GM23338 (cell line): ENCODE data around the gene PRR12. TPM values are rescaled to one million over a fixed set of nuclear protein-coding genes. Genes with fewer than 3 reads are reported as not detected.

Source experiments
- ATAC-seq: fragments of 200-7000 bp; cut with Tn5 transposase; 3 replicates; pipeline ENCODE4 v1.9.1; 2020
- DNase-seq: peaks from one replicate; pipeline ENCODE4 v3.0.0-alpha.2; 2015; ENCODE audit warnings: low spot score
- H2AFZ ChIP-seq: fragments of 200-600 bp; sonication (generic); 2 replicates; pipeline ENCODE4 v1.8.0; 2016; ENCODE audit warnings: antibody characterized with exemption, mild to moderate bottlenecking, moderate library complexity
- H3F3A ChIP-seq: fragments of 200-600 bp; sonication (generic); replicated peaks from 2 replicates; pipeline ENCODE4 v1.8.0; 2017; ENCODE audit warnings: antibody characterized with exemption, mixed run types, low read depth
- H3K27ac ChIP-seq: fragments of 200-600 bp; sonication (generic); 2 replicates; pipeline ENCODE4 v1.6.1; 2016; ENCODE audit warnings: low read depth
- H3K27me3 ChIP-seq: fragments of 200-600 bp; sonication (generic); 2 replicates; pipeline ENCODE4 v1.8.0; 2016; ENCODE audit warnings: mild to moderate bottlenecking, mixed run types, moderate library complexity; ENCODE audit not compliant: insufficient read depth
- H3K36me3 ChIP-seq: fragments of 200-600 bp; sonication (generic); 2 replicates; pipeline ENCODE4 v1.8.0; 2016; ENCODE audit warnings: mild to moderate bottlenecking; ENCODE audit not compliant: insufficient read depth
- H3K4me1 ChIP-seq: fragments of 200-600 bp; sonication (generic); 2 replicates; pipeline ENCODE4 v1.8.0; 2016; ENCODE audit warnings: mild to moderate bottlenecking, moderate library complexity; ENCODE audit not compliant: insufficient read depth
- H3K4me2 ChIP-seq: fragments of 200-600 bp; sonication (generic); 2 replicates; pipeline ENCODE4 v1.7.1; 2017; ENCODE audit warnings: mixed run types
- H3K4me3 ChIP-seq: fragments of 200-600 bp; sonication (generic); 2 replicates; pipeline ENCODE4 v1.6.1; 2016; ENCODE audit warnings: mixed run types
- H3K79me2 ChIP-seq: fragments of 200-600 bp; sonication (generic); replicated peaks from 2 replicates; pipeline ENCODE4 v1.8.0; 2017; ENCODE audit warnings: mild to moderate bottlenecking; ENCODE audit not compliant: insufficient read depth
- H3K9me2 ChIP-seq: fragments of 200-600 bp; sonication (generic); 2 replicates; pipeline ENCODE4 v1.8.0; 2017; ENCODE audit not compliant: insufficient read depth
- H4K20me1 ChIP-seq: fragments of 200-600 bp; sonication (generic); replicated peaks from 2 replicates; pipeline ENCODE4 v1.8.0; 2017; ENCODE audit warnings: mild to moderate bottlenecking; ENCODE audit not compliant: insufficient read depth
- H3K27ac Mint-ChIP-seq: 2 replicates; pipeline ENCODE4 v1.8.0; 2020; ENCODE audit warnings: inconsistent platforms, mild to moderate bottlenecking, moderate library complexity, mixed read lengths
- H3K27me3 Mint-ChIP-seq: 3 replicates; pipeline ENCODE4 v1.8.0; 2022; ENCODE audit warnings: low read depth, mild to moderate bottlenecking, moderate library complexity, mixed read lengths, inconsistent platforms; ENCODE audit not compliant: insufficient read depth, poor library complexity
- H3K36me3 Mint-ChIP-seq: 3 replicates; pipeline ENCODE4 v1.8.0; 2021; ENCODE audit warnings: low read depth, mild to moderate bottlenecking, inconsistent platforms, moderate library complexity, mixed read lengths
- H3K4me1 Mint-ChIP-seq: 3 replicates; pipeline ENCODE4 v1.8.0; 2020; ENCODE audit warnings: mild to moderate bottlenecking, inconsistent platforms, mixed read lengths
- H3K4me3 Mint-ChIP-seq: 3 replicates; pipeline ENCODE4 v1.8.0; 2021; ENCODE audit warnings: moderate library complexity, mild to moderate bottlenecking, inconsistent platforms, mixed read lengths
- H3K9me3 Mint-ChIP-seq: 3 replicates; pipeline ENCODE4 v1.8.0; 2020; ENCODE audit warnings: moderate library complexity, mild to moderate bottlenecking, inconsistent platforms, mixed read lengths
- CTCF ChIP-seq, 2 experiments: fragments of 200-600 bp in 1 of 2; sonication (generic) in 1 of 2; conservative IDR thresholded peaks; 2 replicates each; pipeline versions ENCODE4 v1.5.1 to v1.6.1; 2016 to 2017; ENCODE audit warnings: antibody characterized with exemption in 2 of 2, low read depth in 2 of 2, mild to moderate bottlenecking in 2 of 2, moderate library complexity in 1 of 2
- ETS1 ChIP-seq: IDR thresholded peaks from 2 replicates; pipeline ENCODE4 v1.6.1; 2016; ENCODE audit warnings: antibody characterized with exemption
- EZH2phosphoT487 ChIP-seq: fragments of 200-600 bp; sonication (generic); IDR thresholded peaks from one replicate; pipeline ENCODE4 v1.8.1; 2018; ENCODE audit warnings: antibody characterized with exemption; ENCODE audit not compliant: unreplicated experiment
- JUNB ChIP-seq: IDR thresholded peaks from one replicate; pipeline ENCODE4 v1.6.1; 2016; ENCODE audit warnings: antibody characterized with exemption; ENCODE audit not compliant: unreplicated experiment
- NANOG ChIP-seq: IDR thresholded peaks from 2 replicates; pipeline ENCODE4 v1.6.1; 2016; ENCODE audit warnings: antibody characterized with exemption, borderline replicate concordance
- STAT1 ChIP-seq: IDR thresholded peaks from one replicate; pipeline ENCODE4 v1.6.1; 2016; ENCODE audit warnings: antibody characterized with exemption; ENCODE audit not compliant: unreplicated experiment
- ZNF114 ChIP-seq: fragments of 250-450 bp; sonication (Bioruptor Pico); IDR thresholded peaks from 2 replicates; pipeline ENCODE4 v1.5.0; 2020; ENCODE audit warnings: mild to moderate bottlenecking, moderate library complexity
- ZNF462 ChIP-seq: fragments of 250-450 bp; sonication (Bioruptor Pico); IDR thresholded peaks from 2 replicates; pipeline ENCODE4 v1.5.0; 2020; ENCODE audit warnings: mild to moderate bottlenecking, moderate library complexity
- polyA plus RNA-seq: library from polyadenylated mRNA; unstranded; fragments of >200 nt; fragmentation: Nextera tagmentation; extraction: Ambion mirVana; gene quantifications from 2 replicates; pipeline ENCODE4 v1.2.1, GENCODE V29; 2016
- total RNA-seq: library from RNA; depleted of rRNA; stranded (reverse); fragments of >200 nt; shearing (Covaris generic); gene quantifications from 2 replicates; pipeline ENCODE4 v1.2.3, GENCODE V29; 2014

PRR12 gene
- total and polyA plus RNA-seq, 2 experiments from 2014 or later = 8.6 to 41.6 TPM

GRCh38 chr19:49549045-49549444 lies 41.9 kb upstream of the PRR12 start (continued):
- no peak for TF ChIP-seq ZNF462 (CRISPR knock-in tag)
- TF ChIP-seq STAT1 = no peak

GRCh38 chr19:49551531-49551930 lies 39.5 kb upstream of the PRR12 start:
- Histone ChIP-seq H3K27ac (no peak overlapping the region), H3K4me1 (peaks cover 5% of the 10 kb centered on the region; the same call in 1 of the 2 replicates), H3K36me3 (no peaks in the 10 kb centered on the region), H3F3A (peaks cover 16% of the 10 kb centered on the region; the same call in 1 of the 2 replicates), H2AFZ (no peak overlapping the region), H3K9me2 (no peaks in the 10 kb centered on the region), H3K27me3 (no peaks in the 10 kb centered on the region), H4K20me1 (no peaks in the 10 kb centered on the region), H3K4me3 (no peak overlapping the region), H3K4me2 (no peak overlapping the region), H3K79me2 (no peaks in the 10 kb centered on the region)
- H3K4me3 Mint-ChIP-seq = no peak overlapping the region; the same call in 2 of the 3 replicates
- ATAC-seq (no peak), DNase-seq (no peak)
- H3K27ac Mint-ChIP-seq = no peak overlapping the region
- peaks cover 26% of the 10 kb centered on the region for H3K36me3 Mint-ChIP-seq
- H3K9me3 Mint-ChIP-seq = no peaks in the 10 kb centered on the region; the same call in 2 of the 3 replicates
- H3K27me3 Mint-ChIP-seq = peaks cover 18% of the 10 kb centered on the region
- TF ChIP-seq CTCF (conservative IDR thresholded peaks at IDR 0.05; ENCODE audit: low read depth in 2 of 2) (no peak), NANOG (no peak), ETS1 (no peak), JUNB (no peak), STAT1 (no peak), ZNF114 (CRISPR knock-in tag) (no peak), EZH2phosphoT487 (no peak)
- peaks cover 6% of the 10 kb centered on the region for H3K4me1 Mint-ChIP-seq
